Measurements from ENCODE around the gene C10orf71. TPM values are rescaled to one million over a fixed set of nuclear protein-coding genes. Genes with fewer than 3 reads are reported as not detected.

Gene C10orf71
- total and polyA plus RNA-seq, 12 donors = 0.08 to 0.10 TPM; not detected in 10

DNA sequence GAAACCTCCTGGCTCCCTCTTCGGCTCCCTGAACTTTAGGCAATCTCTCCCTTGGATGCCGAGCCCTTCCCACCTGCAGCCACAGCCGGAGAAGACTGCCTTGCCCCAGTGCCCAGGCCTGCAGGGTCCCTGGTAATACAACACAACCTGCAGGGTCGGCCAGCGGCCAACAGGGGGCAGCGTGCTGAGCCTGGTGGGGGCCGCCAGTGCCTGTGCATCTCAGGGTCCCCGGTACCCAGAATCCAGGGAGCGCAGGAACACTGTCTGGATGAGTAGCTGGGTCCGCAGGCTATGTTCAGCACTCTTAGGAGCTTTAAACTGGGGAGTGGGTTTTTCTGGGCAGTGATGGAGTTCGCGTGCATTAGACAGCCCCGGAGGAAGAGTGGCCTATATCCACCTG, 17.5 kb upstream of the C10orf71 start:
- peak in 1 of 7 donors; percentile 4 for DNase-seq
- no peaks in the 10 kb centered on the region for H3K27me3 ChIP-seq
- TF ChIP-seq POLR2A (IDR thresholded peaks at IDR 0.05) = no peak
- TF ChIP-seq, protein P1, sequence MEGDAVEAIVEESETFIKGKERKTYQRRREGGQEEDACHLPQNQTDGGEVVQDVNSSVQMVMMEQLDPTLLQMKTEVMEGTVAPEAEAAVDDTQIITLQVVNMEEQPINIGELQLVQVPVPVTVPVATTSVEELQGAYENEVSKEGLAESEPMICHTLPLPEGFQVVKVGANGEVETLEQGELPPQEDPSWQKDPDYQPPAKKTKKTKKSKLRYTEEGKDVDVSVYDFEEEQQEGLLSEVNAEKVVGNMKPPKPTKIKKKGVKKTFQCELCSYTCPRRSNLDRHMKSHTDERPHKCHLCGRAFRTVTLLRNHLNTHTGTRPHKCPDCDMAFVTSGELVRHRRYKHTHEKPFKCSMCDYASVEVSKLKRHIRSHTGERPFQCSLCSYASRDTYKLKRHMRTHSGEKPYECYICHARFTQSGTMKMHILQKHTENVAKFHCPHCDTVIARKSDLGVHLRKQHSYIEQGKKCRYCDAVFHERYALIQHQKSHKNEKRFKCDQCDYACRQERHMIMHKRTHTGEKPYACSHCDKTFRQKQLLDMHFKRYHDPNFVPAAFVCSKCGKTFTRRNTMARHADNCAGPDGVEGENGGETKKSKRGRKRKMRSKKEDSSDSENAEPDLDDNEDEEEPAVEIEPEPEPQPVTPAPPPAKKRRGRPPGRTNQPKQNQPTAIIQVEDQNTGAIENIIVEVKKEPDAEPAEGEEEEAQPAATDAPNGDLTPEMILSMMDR (IDR thresholded peaks at IDR 0.05) = no peak
- H3K4me3 ChIP-seq = no peak overlapping the region
- no peaks in the 10 kb centered on the region for H3K4me1 ChIP-seq (replicated peaks in 1 of 2)
- 64 to 68% (median 66%) methylated on average over 5 to 13 of the region's 13 CpGs for WGBS, 4 donors
- no peaks in the 10 kb centered on the region for H3K36me3 ChIP-seq (replicated peaks in 1 of 2)
- no peak overlapping the region for H3K27ac ChIP-seq
- intact Hi-C loops (cut with DNase I) = no loop called here
- no peaks in the 10 kb centered on the region for H3K9me3 ChIP-seq (replicated peaks in 1 of 3)

DNA sequence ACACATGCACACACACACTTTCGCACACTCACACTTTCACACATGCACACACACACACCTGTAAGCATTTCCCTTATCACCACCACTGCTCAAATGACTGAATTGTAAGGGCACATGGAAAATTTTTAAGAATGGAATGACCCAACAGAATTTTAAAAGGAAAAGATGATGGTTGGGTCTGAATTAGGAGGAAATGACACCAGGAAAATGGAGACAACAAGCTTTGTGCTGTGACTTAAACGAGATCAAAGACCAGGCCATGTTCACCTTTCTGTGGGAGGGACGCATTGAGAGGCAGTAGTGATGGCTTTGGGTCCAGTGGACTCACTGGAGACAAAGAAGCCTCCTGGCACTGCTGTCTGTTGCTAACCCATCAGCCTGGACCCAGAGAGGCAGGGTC, 16.7 kb upstream of the C10orf71 start:
- DNase-seq = peak in 1 of 7 donors; percentile 1
- no peak overlapping the region for H3K27ac ChIP-seq
- no peaks in the 10 kb centered on the region for H3K9me3 ChIP-seq (replicated peaks in 1 of 3)
- TF ChIP-seq, protein P1 (IDR thresholded peaks at IDR 0.05) = no peak
- no peak for TF ChIP-seq POLR2A (IDR thresholded peaks at IDR 0.05)
- WGBS, 4 donors = 59 to 76% (median 63%) methylated on average over 3 of the region's 3 CpGs
- no peak overlapping the region for H3K4me3 ChIP-seq
- no peaks in the 10 kb centered on the region for H3K36me3 ChIP-seq (replicated peaks in 1 of 2)
- no peaks in the 10 kb centered on the region for H3K27me3 ChIP-seq
- no peaks in the 10 kb centered on the region for H3K4me1 ChIP-seq (replicated peaks in 1 of 2)
- intact Hi-C loops (cut with DNase I) = no loop called here

DNA sequence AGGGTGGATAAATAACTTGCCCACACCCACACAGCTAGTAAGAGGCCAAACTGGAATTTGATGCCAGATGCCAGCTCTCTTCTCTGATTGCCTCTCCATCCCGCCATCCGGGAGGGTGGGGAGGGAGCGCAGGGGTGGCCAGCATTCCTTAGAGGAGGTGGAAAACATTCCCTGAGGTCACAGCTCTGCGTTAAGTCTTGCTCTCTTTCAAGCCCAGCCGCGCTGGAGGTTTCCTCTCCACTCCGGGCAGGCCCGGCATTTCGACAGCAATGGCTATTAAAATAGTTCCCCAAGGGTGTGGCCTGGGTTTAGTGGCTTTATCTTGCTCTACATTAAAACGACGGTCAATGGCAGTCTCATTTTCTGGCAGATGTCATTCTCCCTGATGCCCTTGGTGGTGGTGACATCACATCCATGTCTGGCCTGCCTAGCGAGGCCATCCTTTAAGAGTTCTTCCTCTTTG, 16.1 kb upstream of the C10orf71 start:
- H3K9me3 ChIP-seq (replicated peaks in 1 of 3) = no peaks in the 10 kb centered on the region
- DNase-seq = peak in 1 of 7 donors; percentile 4
- no peaks in the 10 kb centered on the region for H3K4me1 ChIP-seq (replicated peaks in 1 of 2)
- H3K36me3 ChIP-seq (replicated peaks in 1 of 2) = no peaks in the 10 kb centered on the region
- 64 to 79% (median 70%) methylated on average over 6 to 12 of the region's 12 CpGs for WGBS, 4 donors
- no peaks in the 10 kb centered on the region for H3K27me3 ChIP-seq
- TF ChIP-seq, protein P1 (IDR thresholded peaks at IDR 0.05) = no peak
- no peak for TF ChIP-seq POLR2A (IDR thresholded peaks at IDR 0.05)
- intact Hi-C loops (cut with DNase I) = no loop called here
- H3K4me3 ChIP-seq = no peak overlapping the region
- no peak overlapping the region for H3K27ac ChIP-seq

DNA sequence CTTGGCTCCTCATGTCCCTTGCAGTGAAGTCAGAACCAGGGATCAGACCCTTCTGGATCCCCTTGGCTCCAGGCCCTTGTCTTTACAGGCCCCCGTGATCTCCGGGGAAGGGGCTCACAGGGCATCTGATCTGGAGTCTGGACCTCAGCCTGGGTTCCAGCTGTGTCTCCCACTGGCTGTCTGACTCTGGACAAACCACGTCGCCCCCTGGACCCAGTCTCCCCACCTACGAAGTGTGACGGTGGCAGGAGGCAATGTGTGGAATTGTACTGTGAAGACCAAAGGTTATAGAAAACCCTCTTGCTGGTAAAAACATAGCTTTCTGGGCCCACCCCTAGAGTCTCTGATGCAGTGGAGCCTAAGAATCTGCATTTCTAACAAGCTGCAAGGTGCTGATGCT, 15.5 kb upstream of the C10orf71 start:
- H3K4me3 ChIP-seq = no peak overlapping the region
- H3K9me3 ChIP-seq (replicated peaks in 1 of 3) = no peaks in the 10 kb centered on the region
- no peaks in the 10 kb centered on the region for H3K4me1 ChIP-seq (replicated peaks in 1 of 2)
- WGBS, 4 donors = 92 to 95% (median 93%) methylated on average over 6 of the region's 6 CpGs
- peak in 1 of 7 donors; percentile 2 for DNase-seq
- intact Hi-C loops (cut with DNase I) = no loop called here
- H3K27ac ChIP-seq = no peak overlapping the region
- no peaks in the 10 kb centered on the region for H3K36me3 ChIP-seq (replicated peaks in 1 of 2)
- H3K27me3 ChIP-seq = no peaks in the 10 kb centered on the region
- TF ChIP-seq, protein P1 (IDR thresholded peaks at IDR 0.05) = no peak
- TF ChIP-seq POLR2A (IDR thresholded peaks at IDR 0.05) = no peak
